Activated CD8-positive, alpha-beta memory T cell treated with anti-CD3 and anti-CD28 coated beads for 36 hours (primary cell): Measurements from ENCODE around the gene BTNL3. TPM values are rescaled to one million over a fixed set of nuclear protein-coding genes. Genes with fewer than 3 reads are reported as not detected.
"Not testable (repeated sequence)": the region's sequence is repeated elsewhere in the genome, so short reads cannot be mapped to it uniquely, and the experiment has no call there.

Experiments used
- CTCF ChIA-PET: fragments of 350-600 bp; sonication (Branson Sonifier 250); formaldehyde crosslinking; loops from one replicate; lab custom pipeline; 2021; ENCODE audit warnings: antibody characterized with exemption; lab: Charles Lee
- POLR2A ChIA-PET: fragments of 350-600 bp; sonication (Branson Sonifier 250); formaldehyde crosslinking; loops from one replicate; lab custom pipeline; 2021; ENCODE audit warnings: antibody characterized with exemption; lab: Charles Lee
- total RNA-seq, 2 experiments: library from RNA; stranded (reverse); gene quantifications; one replicate each; pipeline ENCODE4 v1.2.3, GENCODE V29; 2021

Gene BTNL3
- total RNA-seq, 2 experiments from 2014 or later, result not detected

- POLR2A ChIA-PET, result not testable (repeated sequence)
Measured at GRCh38 chr5:181014654-181015053, 26.0 kb downstream of the BTNL3 start.

GRCh38 chr5:181017448-181017847 lies 28.8 kb downstream of the BTNL3 start:
- CTCF ChIA-PET, POLR2A ChIA-PET: not testable (repeated sequence)

More at GRCh38 chr5:181014654-181015053, 26.0 kb downstream of the BTNL3 start:
- CTCF ChIA-PET, result not testable (repeated sequence)

DNA sequence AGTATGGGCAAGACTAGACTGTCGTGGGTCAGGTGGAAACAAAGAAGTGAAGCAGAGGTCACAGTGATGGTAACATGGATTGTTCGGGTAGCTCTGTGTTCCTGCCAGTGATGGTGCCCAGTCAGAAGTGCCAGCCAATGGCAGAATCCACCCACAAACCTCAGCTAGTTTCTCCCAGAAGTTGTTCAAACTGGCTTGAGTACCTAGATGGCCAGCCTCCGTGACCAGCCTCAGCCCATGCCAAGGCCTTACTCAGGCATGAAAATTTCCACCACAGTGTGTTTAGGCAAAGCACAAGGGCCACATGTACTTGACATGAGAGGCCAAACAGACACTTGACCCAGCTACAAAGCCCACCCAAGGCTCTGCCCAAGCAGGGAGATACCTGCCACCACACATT lies 32.0 kb downstream of the BTNL3 start:
- ChIA-PET POLR2A (no interaction called here), CTCF (no interaction called here)

DNA sequence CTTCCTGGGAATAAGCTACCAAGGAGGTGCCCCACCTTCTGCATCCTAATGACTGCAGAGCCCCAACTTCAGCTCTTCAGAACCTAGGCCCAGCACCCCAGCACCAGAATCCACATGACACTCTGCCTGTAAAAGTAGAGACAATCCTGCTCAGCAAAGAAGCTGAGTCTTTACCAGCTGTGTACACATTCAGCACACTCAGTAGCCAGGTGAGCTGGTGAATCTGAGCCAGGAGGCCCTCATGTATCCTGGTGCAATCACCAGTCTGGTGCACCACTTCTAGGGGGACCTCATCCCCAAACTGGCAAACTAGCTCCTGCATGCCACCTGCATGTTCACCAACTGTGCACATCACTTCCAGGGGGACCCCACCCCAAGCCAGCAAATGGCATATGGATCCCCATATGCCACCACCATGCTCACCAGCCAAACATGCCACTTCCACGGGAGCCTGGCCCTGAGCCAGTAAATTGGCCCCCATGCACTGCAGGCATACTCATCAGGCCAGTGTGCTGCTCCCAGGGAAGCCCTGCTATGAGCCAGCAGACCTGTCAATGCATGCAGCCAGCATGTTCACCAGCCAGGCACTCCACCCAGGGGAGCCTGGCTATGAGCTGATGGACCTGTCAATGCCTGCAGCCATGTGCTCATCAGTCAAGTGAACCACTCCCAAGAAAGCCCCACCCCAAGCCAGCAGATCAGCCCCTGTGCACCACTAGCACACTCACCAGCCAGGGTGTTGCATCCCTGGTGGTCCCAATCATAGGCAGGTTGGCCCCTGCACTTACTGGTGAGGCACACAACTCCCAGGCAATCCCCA lies 35.8 kb downstream of the BTNL3 start:
- ChIA-PET CTCF (no interaction called here), POLR2A (no interaction called here)

- POLR2A ChIA-PET, result no interaction called here
- CTCF ChIA-PET, result no interaction called here
Measured at GRCh38 chr5:181027452-181028031, 38.9 kb downstream of the BTNL3 start.

GRCh38 chr5:181028032-181028819 lies 39.6 kb downstream of the BTNL3 start:
- ChIA-PET CTCF (no interaction called here), POLR2A (no interaction called here)

DNA sequence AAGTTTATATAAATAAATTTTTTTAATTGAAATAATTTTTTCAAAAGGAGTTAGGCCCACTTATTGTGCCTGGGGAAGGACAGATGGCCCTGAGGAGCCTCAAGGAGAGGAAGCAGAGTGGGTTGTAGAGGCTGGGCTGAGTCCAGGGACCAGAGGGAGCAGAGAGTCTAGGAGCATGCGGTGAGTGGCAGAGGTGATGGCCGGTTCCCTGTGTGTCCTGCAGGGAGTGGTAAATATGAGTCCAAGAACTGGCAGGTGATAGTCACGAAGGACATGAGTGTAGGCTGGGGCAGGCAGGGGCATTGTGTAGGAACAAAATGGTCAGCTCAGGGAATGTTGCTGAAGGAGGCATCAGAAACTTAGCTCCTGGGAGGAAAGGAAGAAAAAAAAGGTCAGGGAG lies 43.1 kb downstream of the BTNL3 start:
- POLR2A ChIA-PET, result no interaction called here
- CTCF ChIA-PET, result no interaction called here

GRCh38 chr5:181035991-181036815 lies 47.6 kb downstream of the BTNL3 start:
- CTCF ChIA-PET, result no interaction called here
- POLR2A ChIA-PET, result no interaction called here

DNA sequence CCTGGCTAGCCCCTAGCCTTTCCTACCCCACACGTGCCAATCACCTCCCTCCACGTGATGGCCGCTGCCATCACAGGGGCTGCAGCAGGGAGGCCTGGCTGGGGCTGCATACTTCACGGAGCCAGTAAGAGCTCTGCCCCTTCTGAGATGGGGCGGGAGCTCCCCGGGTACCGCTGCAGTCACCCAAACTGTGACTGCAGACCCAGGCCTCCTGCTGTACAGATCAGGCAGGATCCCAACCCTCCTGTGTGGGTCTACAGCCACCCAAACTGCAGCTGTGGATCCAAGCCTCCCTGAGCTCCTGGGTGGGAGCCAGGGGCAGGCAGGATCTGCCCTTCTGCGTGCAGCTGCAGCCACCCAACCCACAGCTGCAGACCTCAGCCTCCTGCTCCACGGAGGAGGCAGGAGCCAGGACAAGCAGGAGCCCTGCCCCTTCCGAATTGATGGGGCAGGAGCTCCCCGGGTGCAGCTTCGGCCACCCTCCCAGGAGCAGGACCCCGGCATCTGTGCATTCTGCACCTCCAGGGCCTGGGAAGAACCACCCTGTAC lies 48.2 kb downstream of the BTNL3 start:
- ChIA-PET CTCF (no interaction called here), POLR2A (no interaction called here)

- POLR2A ChIA-PET, result no interaction called here
Measured at GRCh38 chr5:181037365-181037861, 48.8 kb downstream of the BTNL3 start.

DNA sequence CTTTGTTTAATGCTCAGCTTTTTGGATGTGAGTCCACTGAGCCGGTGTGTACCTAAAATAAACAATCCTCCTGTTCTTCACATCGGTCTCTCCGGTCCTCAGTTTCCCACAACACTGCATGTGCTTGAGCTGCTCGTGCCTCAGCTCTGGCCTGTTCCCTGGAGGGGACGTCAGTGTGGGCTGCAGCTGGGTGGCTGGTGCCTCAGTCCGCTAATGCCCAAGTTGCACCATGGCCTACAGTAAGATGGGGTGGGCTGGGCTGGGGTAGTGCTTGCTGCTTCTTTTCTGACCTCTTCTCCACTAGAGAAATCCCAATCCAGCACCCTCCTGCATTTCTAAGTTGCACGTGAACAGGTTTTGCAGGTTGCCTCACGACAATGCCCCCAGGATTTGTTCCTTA lies 50.8 kb downstream of the BTNL3 start:
- CTCF ChIA-PET, result no interaction called here
- POLR2A ChIA-PET, result no interaction called here

More at GRCh38 chr5:181037365-181037861, 48.8 kb downstream of the BTNL3 start:
- CTCF ChIA-PET, result no interaction called here

GRCh38 chr5:181039931-181040630 lies 51.4 kb downstream of the BTNL3 start, which contains the start of gene BTNL9:
Gene BTNL9 (plus strand): TSS chr5:181040266. CDS start chr5:181045490, 5,224 bp downstream.
- ChIA-PET POLR2A (no interaction called here), CTCF (no interaction called here)

GRCh38 chr5:181040631-181040945 lies 51.9 kb downstream of the BTNL3 start:
- ChIA-PET CTCF (no interaction called here), POLR2A (no interaction called here)

- CTCF ChIA-PET, result no interaction called here
- POLR2A ChIA-PET, result no interaction called here
Measured at GRCh38 chr5:181041043-181041442, 52.4 kb downstream of the BTNL3 start.

DNA sequence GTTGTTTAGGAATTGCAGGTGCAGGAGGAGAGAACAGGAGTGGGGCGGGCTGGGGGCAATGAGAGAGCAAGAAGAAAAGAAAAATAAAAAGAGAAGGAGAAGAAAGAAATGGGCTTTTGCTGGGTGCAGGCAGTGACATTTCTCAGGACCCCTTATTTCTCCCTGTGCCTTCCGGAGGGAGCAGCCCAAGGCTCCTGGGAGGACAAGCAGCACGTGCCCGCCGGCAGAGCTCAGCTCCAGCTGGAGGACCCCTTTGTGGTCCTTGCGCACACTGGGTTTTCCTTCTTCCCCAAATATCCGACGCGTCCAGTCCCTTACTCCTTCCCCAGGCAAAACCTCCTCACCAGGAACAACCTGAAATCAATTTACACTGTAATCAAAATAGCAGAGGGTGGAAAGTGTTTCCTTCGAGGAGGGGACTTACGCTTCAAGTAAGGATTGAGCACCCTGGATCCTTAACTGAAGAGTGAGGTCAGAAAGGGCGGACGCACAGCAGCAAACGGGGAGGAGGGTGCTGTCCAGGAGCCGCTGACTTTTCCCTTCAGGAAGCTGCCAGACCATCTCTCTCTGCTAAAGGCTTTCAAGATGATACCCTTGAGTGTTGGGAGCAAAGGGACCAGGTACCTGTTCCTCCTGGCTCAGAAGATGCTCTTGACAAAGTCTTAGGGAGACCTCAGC lies 53.5 kb downstream of the BTNL3 start:
- CTCF ChIA-PET, result no interaction called here
- POLR2A ChIA-PET, result no interaction called here

DNA sequence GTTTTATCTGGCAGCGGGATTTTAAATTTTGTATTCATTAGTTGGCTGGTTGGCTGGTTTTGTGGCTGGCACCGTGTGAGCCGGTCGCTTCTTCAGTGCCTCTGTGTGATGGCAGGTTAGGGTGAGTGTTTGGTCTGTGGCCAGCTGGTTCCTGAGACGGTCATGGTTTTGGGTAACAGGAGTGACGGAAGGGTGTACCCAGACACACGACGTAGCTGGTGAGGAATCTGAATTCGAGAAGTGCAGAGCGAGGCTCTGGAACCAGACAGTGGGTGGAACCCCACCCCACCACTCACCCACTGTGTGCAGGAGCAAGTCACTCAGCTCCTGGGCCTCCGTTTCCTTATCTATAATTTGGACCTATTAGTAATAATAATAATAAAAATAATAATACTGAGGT lies 54.1 kb downstream of the BTNL3 start:
- POLR2A ChIA-PET, result no interaction called here
- CTCF ChIA-PET, result no interaction called here

DNA sequence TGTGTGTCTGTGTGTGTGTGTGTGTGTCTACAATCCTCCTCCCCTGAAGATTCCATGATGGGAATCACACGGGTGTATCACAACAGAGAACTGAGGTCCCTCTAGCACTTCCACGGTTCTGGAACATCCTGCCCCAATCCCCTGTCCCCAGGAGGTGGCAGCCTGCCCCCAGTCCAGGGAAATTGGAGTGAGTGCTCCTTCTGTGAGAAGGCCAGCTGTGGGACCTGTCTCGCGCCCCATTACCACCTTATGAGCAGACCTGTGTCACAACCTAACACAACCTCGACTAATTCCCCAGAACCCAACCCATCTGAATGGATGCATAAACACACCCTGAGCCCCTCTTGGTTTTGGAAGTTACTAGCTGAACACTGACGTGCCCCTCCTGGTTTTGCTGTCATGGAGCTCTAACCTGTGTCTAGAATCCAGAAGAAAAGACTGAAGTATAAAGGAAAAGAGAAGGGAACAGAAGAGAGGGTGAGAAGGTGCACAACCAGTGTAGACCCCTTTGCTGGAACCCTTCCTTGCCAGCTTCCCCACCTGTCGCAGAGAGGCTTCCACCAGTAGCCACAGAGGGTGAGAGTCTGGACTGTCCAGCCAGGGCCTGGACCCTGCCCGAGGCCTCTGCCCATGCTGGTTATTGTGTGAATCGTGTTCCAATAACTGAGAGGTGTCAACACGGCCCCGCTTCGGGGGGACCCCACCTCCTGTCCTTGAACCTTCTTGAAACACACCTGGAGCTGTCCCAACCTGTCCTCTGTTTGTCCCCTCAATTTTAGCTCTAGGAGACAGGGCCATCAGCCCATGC lies 54.8 kb downstream of the BTNL3 start:
- ChIA-PET CTCF (interaction anchor here (1.0 kb wide), 1 partner anchor 118 kb away, joined by 3 read pairs; no protein-coding TSS in a partner anchor), POLR2A (no interaction called here)
